GM21529 (cell line): Measurements from ENCODE around the gene SLC49A3.
"Not testable (repeated sequence)": the region's sequence is repeated elsewhere in the genome, so short reads cannot be mapped to it uniquely, and the experiment has no call there.

Experiments used
- ATAC-seq: cut with Tn5 transposase; IDR thresholded peaks from one replicate; pipeline ENCODE4 v1.9.1; 2021; ENCODE audit not compliant: unreplicated experiment

SLC49A3 gene

GRCh38 chr4:654871-655463 is 34.0 kb downstream of the SLC49A3 start:
- no peak for ATAC-seq

- ATAC-seq = no peak
Measured at GRCh38 chr4:654503-654845, 34.5 kb downstream of the SLC49A3 start.

- ATAC-seq = no peak
Measured at GRCh38 chr4:653831-654502, 35.0 kb downstream of the SLC49A3 start.

GRCh38 chr4:653080-653821 is 35.7 kb downstream of the SLC49A3 start:
- no peak for ATAC-seq

GRCh38 chr4:651884-652642 is 36.9 kb downstream of the SLC49A3 start:
- no peak for ATAC-seq

- ATAC-seq = no peak
Measured at GRCh38 chr4:650951-651883, 37.7 kb downstream of the SLC49A3 start.

- ATAC-seq = no peak
Measured at GRCh38 chr4:650461-650860, 38.5 kb downstream of the SLC49A3 start.

- no peak for ATAC-seq
Measured at GRCh38 chr4:649751-650310, 39.1 kb downstream of the SLC49A3 start.

GRCh38 chr4:649293-649625 is 39.7 kb downstream of the SLC49A3 start:
- no peak for ATAC-seq

GRCh38 chr4:648579-649292 is 40.2 kb downstream of the SLC49A3 start:
- no peak for ATAC-seq

GRCh38 chr4:647481-647880 is 41.5 kb downstream of the SLC49A3 start:
- no peak for ATAC-seq

- no peak for ATAC-seq
Measured at GRCh38 chr4:646460-646859, 42.5 kb downstream of the SLC49A3 start.

- not testable (repeated sequence) for ATAC-seq
Measured at GRCh38 chr4:642366-642765, 46.6 kb downstream of the SLC49A3 start.

GRCh38 chr4:637536-638280 is 51.2 kb downstream of the SLC49A3 start:
- ATAC-seq = no peak

- no peak for ATAC-seq
Measured at GRCh38 chr4:636628-637159, 52.3 kb downstream of the SLC49A3 start.

GRCh38 chr4:635851-636627 is 52.9 kb downstream of the SLC49A3 start:
- ATAC-seq = no peak

- ATAC-seq = not testable (repeated sequence)
Measured at GRCh38 chr4:635066-635835, 53.7 kb downstream of the SLC49A3 start.
